ENCODE data around the gene ANTKMT. TPM values are rescaled to one million over a fixed set of nuclear protein-coding genes. Genes with fewer than 3 reads are reported as not detected.

ANTKMT gene
- total RNA-seq, 2 donors from 2014 or later: 42.1 to 83.1 TPM

DNA sequence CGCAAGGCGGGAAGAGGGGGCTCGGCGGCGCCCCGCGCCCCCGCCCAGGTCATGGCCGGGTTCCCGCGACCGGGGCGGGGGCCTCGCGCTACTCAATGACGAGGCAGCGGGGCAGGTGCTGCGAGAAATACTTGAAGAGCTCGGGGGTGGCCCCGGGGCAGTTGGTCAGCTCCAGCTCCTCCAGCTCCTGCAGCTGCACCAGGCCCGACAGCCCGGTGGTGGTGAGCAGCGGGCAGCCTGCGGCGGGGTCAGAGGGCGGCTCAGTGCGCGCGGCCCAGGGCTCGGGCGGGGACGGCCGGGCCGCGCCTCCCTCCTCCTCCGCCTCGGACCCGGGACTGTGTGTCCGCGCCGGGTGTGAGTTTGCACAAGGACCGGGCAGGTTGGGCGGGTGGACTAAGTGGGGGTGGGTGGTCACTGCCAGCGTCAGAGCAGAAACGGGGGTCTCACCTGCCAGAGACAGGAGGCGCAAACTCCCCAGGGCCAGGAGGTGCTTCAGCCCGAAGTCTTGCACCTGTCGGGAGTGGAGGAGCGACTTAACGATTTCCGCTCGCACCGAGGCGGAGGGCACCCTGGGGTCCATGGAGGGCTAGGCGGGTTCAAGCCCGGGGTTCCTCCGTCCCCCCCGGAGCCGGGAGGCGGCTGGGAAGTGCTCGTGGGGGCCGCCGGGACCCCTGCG is 26.6 kb upstream of the ANTKMT start:
- Histone ChIP-seq H3K9ac (ENCODE audit: low read depth in 2 of 2, low read length in 2 of 2) (no peak overlapping the region), H3K9me3 (no peaks in the 10 kb centered on the region), H3K27ac (no peak overlapping the region), H3K4me3 (peak overlapping the region; percentile 27), H3K27me3 (peaks cover 23% of the 10 kb centered on the region), H3K4me1 (peaks cover 10% of the 10 kb centered on the region), H3K36me3 (no peaks in the 10 kb centered on the region)
- intact Hi-C loops (cut with DNase I): no loop called here
- TF ChIP-seq, protein P1, sequence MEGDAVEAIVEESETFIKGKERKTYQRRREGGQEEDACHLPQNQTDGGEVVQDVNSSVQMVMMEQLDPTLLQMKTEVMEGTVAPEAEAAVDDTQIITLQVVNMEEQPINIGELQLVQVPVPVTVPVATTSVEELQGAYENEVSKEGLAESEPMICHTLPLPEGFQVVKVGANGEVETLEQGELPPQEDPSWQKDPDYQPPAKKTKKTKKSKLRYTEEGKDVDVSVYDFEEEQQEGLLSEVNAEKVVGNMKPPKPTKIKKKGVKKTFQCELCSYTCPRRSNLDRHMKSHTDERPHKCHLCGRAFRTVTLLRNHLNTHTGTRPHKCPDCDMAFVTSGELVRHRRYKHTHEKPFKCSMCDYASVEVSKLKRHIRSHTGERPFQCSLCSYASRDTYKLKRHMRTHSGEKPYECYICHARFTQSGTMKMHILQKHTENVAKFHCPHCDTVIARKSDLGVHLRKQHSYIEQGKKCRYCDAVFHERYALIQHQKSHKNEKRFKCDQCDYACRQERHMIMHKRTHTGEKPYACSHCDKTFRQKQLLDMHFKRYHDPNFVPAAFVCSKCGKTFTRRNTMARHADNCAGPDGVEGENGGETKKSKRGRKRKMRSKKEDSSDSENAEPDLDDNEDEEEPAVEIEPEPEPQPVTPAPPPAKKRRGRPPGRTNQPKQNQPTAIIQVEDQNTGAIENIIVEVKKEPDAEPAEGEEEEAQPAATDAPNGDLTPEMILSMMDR (IDR thresholded peaks at IDR 0.05): no peak
- no peak for DNase-seq

DNA sequence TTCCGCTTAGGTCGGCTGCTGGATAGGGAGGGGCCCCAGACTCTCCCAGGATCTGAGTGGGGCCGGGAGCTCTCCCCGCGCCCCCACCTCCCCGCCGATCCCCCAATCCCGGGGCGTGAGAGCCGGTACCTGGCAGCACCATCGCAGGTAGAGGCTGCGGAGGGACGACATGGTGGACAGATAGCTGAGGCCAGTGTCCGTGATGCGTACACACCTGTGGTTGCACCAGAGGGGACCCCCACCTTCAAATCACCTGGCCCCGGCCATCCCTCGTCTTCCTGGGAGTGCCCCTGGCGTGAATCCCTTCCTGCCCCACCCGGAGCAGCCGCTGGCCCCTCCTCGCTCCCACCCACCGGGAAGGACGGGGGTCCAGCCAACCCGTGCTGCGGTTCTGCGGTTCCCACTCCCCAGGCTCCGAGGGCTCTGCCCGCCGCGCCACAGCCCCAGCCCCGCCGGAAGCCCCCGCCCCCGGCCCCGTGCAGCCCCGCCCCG is 26.0 kb upstream of the ANTKMT start:
- no peak for DNase-seq
- no peaks in the 10 kb centered on the region for H3K36me3 ChIP-seq
- peak overlapping the region; percentile 27 for H3K4me3 ChIP-seq
- no peak overlapping the region for H3K27ac ChIP-seq
- H3K27me3 ChIP-seq: peaks cover 25% of the 10 kb centered on the region
- no peaks in the 10 kb centered on the region for H3K9me3 ChIP-seq
- peaks cover 8% of the 10 kb centered on the region for H3K4me1 ChIP-seq
- no peak overlapping the region for H3K9ac ChIP-seq (ENCODE audit: low read depth in 2 of 2, low read length in 2 of 2)
- intact Hi-C loops (cut with DNase I): no loop called here
- TF ChIP-seq, protein P1 (IDR thresholded peaks at IDR 0.05): no peak

DNA sequence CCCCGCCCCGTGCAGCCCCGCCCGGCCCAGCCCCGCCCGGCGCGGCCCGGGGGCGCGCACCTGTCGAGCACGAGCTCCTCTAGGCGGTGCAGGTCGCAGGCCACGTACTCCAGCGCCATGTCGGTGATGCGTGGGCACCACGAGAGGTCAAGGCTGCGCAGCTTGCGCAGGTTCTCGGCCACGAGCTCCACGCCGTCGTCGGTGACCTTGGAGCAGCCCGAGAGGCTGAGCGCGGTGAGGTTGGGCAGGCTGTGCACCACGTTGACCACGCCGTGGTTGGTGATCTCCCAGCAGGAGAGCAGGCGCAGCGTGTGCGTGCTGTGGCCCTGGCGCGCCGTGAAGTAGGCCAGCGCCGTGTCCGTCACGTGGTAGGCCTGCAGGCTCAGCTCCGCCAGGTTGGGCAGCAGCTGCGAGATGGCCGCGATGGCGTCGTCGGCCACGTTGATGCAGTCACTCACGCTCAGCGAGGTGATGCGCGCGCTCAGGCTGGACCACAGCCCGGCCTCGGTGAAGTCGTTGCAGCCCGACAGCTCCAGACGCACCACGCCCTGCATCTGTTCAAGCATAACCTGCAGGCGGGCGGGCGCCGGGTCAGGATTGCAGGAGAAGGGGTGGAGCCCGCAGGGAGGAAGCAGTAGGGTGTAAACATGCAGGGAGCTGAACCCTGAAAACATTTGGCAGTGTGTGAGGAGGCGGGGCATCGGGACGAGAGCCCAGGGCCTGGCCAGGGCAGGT is 25.4 kb upstream of the ANTKMT start:
- Histone ChIP-seq H3K27ac (no peak overlapping the region), H3K9ac (ENCODE audit: low read depth in 2 of 2, low read length in 2 of 2) (peak overlapping the region; percentile 26 to 39), H3K27me3 (peaks cover 31% of the 10 kb centered on the region), H3K9me3 (no peaks in the 10 kb centered on the region), H3K36me3 (no peaks in the 10 kb centered on the region), H3K4me3 (peak overlapping the region; percentile 9), H3K4me1 (peaks cover 8% of the 10 kb centered on the region)
- intact Hi-C loops (cut with DNase I): no loop called here
- TF ChIP-seq, protein P1 (IDR thresholded peaks at IDR 0.05): no peak
- DNase-seq: peak; percentile 96

DNA sequence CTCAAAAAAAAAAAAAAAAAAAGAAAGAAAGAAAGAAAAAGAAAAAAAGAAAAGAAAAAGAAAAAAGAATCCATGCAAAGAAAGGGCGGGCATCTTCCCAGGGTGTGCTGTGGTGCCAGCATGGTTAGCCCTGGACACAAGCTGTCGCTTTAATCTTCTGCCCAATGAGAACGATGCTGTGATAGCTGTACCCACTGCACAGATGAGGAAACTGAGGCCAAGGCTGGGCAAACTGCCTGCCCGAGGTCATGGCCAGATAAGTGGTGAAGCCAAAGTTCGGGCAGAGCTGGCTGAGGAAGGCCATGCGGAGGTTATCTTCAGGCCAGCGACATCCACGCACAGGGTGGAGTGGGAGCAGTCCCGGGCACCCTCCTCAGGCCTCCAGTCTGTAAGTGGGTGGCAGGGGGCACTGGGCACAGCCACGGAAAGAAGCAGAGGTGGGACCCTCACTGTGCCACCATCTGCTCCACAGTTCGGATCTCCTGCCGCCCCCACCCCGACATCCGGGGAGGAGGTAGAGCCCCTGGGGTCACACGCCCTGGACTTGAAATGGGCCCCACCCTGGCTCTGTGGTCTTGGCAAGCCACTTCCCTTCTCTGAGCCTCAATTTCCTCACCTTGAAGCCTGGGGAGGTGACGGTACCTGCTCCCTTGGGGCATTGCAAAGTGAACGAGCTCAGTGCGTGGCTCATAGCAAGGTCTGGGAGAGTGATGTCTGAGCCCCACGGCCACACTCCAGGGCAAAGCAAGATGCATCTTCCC is 21.9 kb upstream of the ANTKMT start:
- Histone ChIP-seq H3K9me3 (no peaks in the 10 kb centered on the region), H3K4me3 (no peak overlapping the region), H3K27me3 (peaks cover 51% of the 10 kb centered on the region), H3K36me3 (no peaks in the 10 kb centered on the region), H3K9ac (ENCODE audit: low read depth in 2 of 2, low read length in 2 of 2) (no peak overlapping the region), H3K4me1 (peaks cover 8% of the 10 kb centered on the region), H3K27ac (no peak overlapping the region)
- DNase-seq: no peak
- TF ChIP-seq, protein P1 (IDR thresholded peaks at IDR 0.05): no peak
- intact Hi-C loops (cut with DNase I): no loop called here

Data from colonic mucosa (tissue), 4 donors.